HG03342 (cell line): Measurements from ENCODE around the gene KIF20B.
"Not testable (repeated sequence)": the region's sequence is repeated elsewhere in the genome, so short reads cannot be mapped to it uniquely, and the experiment has no call there.

Experiments
- ATAC-seq: cut with Tn5 transposase; IDR thresholded peaks from one replicate; pipeline ENCODE4 v1.9.1; 2021; ENCODE audit warnings: mild to moderate bottlenecking, moderate library complexity; ENCODE audit not compliant: unreplicated experiment

The KIF20B gene

GRCh38 chr10:89690027-89690426 is 11.4 kb upstream of the KIF20B start:
- no peak for ATAC-seq

GRCh38 chr10:89692416-89692815 is 9.0 kb upstream of the KIF20B start:
- ATAC-seq: no peak

- ATAC-seq: no peak
These were observed 8.2 kb upstream of the KIF20B start for GRCh38 chr10:89693176-89693575.

GRCh38 chr10:89695307-89695706 is 6.1 kb upstream of the KIF20B start:
- ATAC-seq: no peak

GRCh38 chr10:89697946-89698345 is 3.4 kb upstream of the KIF20B start:
- ATAC-seq: no peak

GRCh38 chr10:89699581-89700064 is 1.8 kb upstream of the KIF20B start:
- ATAC-seq: no peak

GRCh38 chr10:89700923-89701241 is 508 bp upstream of the KIF20B start:
- no peak for ATAC-seq

- ATAC-seq: no peak
These were observed 711 bp downstream of the KIF20B start for GRCh38 chr10:89702121-89702480.

- no peak for ATAC-seq
These were observed 4.1 kb downstream of the KIF20B start for GRCh38 chr10:89705466-89705865.

GRCh38 chr10:89706011-89706410 is 4.6 kb downstream of the KIF20B start:
- ATAC-seq: no peak

GRCh38 chr10:89707372-89707771 is 6.0 kb downstream of the KIF20B start:
- ATAC-seq: no peak

GRCh38 chr10:89710753-89711152 is 9.4 kb downstream of the KIF20B start:
- ATAC-seq: no peak

GRCh38 chr10:89734616-89735015 is 33.2 kb downstream of the KIF20B start:
- no peak for ATAC-seq

- ATAC-seq: peak; percentile 90
These were observed 37.3 kb downstream of the KIF20B start for GRCh38 chr10:89738551-89739209.

GRCh38 chr10:89741126-89741762 is 39.9 kb downstream of the KIF20B start:
- ATAC-seq: no peak

GRCh38 chr10:89744026-89744425 is 42.6 kb downstream of the KIF20B start:
- no peak for ATAC-seq

- no peak for ATAC-seq
These were observed 44.5 kb downstream of the KIF20B start for GRCh38 chr10:89745903-89746302.

- ATAC-seq: no peak
These were observed 49.1 kb downstream of the KIF20B start for GRCh38 chr10:89750441-89750840.

- no peak for ATAC-seq
These were observed 54.0 kb downstream of the KIF20B start for GRCh38 chr10:89755374-89755773.

- no peak for ATAC-seq
These were observed 58.1 kb downstream of the KIF20B start for GRCh38 chr10:89759531-89759930.

GRCh38 chr10:89763671-89764070 is 62.3 kb downstream of the KIF20B start:
- not testable (repeated sequence) for ATAC-seq

GRCh38 chr10:89771684-89772083 is 70.3 kb downstream of the KIF20B start:
- ATAC-seq: no peak

GRCh38 chr10:89773081-89773480 is 71.7 kb downstream of the KIF20B start:
- ATAC-seq: no peak
